Gastrocnemius medialis (tissue), 4 donors: ENCODE results near the gene UNC5C. TPM values are rescaled to one million over a fixed set of nuclear protein-coding genes. Genes with fewer than 3 reads are reported as not detected.

Experiments
- ATAC-seq, 2 donors: fragments of 150-250 bp; one replicate each; pipeline ENCODE4 v1.9.1; 2016
- DNase-seq, 2 donors: peaks; one replicate each; pipeline ENCODE4 v3.0.0-alpha.2; 2019
- H3K27ac ChIP-seq, 4 donors: fragments of 200-600 bp; sonication (generic); 1 replicate in 1 of 4; 2 replicates in 3 of 4; pipeline ENCODE4 v1.5.1; 2016 to 2018; ENCODE audit warnings: mild to moderate bottlenecking in 2 of 4, moderate library complexity in 1 of 4
- H3K27me3 ChIP-seq, 3 donors: fragments of 200-600 bp; sonication (generic) in 2 of 3; 1 replicate in 1 of 3; 2 replicates in 2 of 3; pipeline versions ENCODE4 v1.5.1 to v1.6.0; 2016 to 2019; ENCODE audit warnings: mild to moderate bottlenecking in 1 of 3, moderate library complexity in 1 of 3
- H3K36me3 ChIP-seq, 2 donors: fragments of 200-600 bp; sonication (generic) in 1 of 2; one replicate each; pipeline ENCODE4 v1.5.1; 2017 to 2018
- H3K4me1 ChIP-seq, 2 donors: fragments of 200-600 bp; sonication (generic) in 1 of 2; one replicate each; pipeline ENCODE4 v1.5.1; 2016 to 2017; ENCODE audit warnings: mild to moderate bottlenecking in 2 of 2
- H3K4me3 ChIP-seq, 4 donors: fragments of 200-600 bp; sonication (generic) in 3 of 4; 1 replicate in 1 of 4; 2 replicates in 3 of 4; pipeline ENCODE4 v1.5.1; 2016 to 2019; ENCODE audit warnings: mild to moderate bottlenecking in 2 of 4
- H3K9me3 ChIP-seq, 3 donors: fragments of 200-600 bp; sonication (generic) in 2 of 3; 1 replicate in 1 of 3; 2 replicates in 2 of 3; pipeline ENCODE4 v1.5.1; 2016 to 2019
- POLR2A ChIP-seq, 2 donors: fragments of 450-650 bp; IDR thresholded peaks; one replicate each; pipeline ENCODE4 v1.6.1; 2017; ENCODE audit warnings: antibody characterized with exemption in 2 of 2, mild to moderate bottlenecking in 2 of 2, moderate library complexity in 2 of 2
- in situ Hi-C, 4 donors: fragments of 200-750 bp; cut with MboI; loops; one replicate each; pipeline versions ENCODE4 v1.15.0 to v1.8.0; 2017; ENCODE audit warnings: low sequenced_read_pairs in 4 of 4
- intact Hi-C: fragments of 100-400 bp; cut with DNase I; formaldehyde crosslinking; loops from one replicate; pipeline ENCODE4 v1.15.1; 2023; ENCODE audit warnings: low total_unique reads
- total RNA-seq, 4 donors: library from RNA; depleted of rRNA; stranded (reverse); fragments of >200 nt; gene quantifications; one replicate each; pipeline versions ENCODE4 v1.1.0 to v1.2.3, GENCODE V29; 2016
- TF ChIP-seq, protein P1 (sequence below), 5 experiments: fragments of 450-650 bp in 3 of 5; fragments of 200-600 bp in 2 of 5; sonication (generic) in 2 of 5; IDR thresholded peaks in 4 of 5; conservative IDR thresholded peaks in 1 of 5; 1 replicate in 4 of 5; 2 replicates in 1 of 5; pipeline ENCODE4 v1.5.1; 2016 to 2019; ENCODE audit warnings: antibody characterized with exemption in 5 of 5, mild to moderate bottlenecking in 3 of 5, moderate library complexity in 3 of 5

The UNC5C gene
- total RNA-seq, 4 donors from 2014 or later = 0.07 to 0.33 (median 0.23) TPM; not detected in 1

- Histone ChIP-seq H3K9me3 (no peaks in the 10 kb centered on the region), H3K27me3 (peaks cover 14 to 32% (median 23%) of the 10 kb centered on the region in 3 donors), H3K27ac (no peak overlapping the region), H3K4me1 (peaks cover 0 to 6% of the 10 kb centered on the region in 2 donors), H3K4me3 (no peak overlapping the region), H3K36me3 (no peaks in the 10 kb centered on the region)
- intact Hi-C loops = no loop called here
- DNase-seq = no peak
- TF ChIP-seq, protein P1, sequence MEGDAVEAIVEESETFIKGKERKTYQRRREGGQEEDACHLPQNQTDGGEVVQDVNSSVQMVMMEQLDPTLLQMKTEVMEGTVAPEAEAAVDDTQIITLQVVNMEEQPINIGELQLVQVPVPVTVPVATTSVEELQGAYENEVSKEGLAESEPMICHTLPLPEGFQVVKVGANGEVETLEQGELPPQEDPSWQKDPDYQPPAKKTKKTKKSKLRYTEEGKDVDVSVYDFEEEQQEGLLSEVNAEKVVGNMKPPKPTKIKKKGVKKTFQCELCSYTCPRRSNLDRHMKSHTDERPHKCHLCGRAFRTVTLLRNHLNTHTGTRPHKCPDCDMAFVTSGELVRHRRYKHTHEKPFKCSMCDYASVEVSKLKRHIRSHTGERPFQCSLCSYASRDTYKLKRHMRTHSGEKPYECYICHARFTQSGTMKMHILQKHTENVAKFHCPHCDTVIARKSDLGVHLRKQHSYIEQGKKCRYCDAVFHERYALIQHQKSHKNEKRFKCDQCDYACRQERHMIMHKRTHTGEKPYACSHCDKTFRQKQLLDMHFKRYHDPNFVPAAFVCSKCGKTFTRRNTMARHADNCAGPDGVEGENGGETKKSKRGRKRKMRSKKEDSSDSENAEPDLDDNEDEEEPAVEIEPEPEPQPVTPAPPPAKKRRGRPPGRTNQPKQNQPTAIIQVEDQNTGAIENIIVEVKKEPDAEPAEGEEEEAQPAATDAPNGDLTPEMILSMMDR (IDR thresholded peaks at IDR 0.05 in 4 of 5, conservative IDR thresholded peaks at IDR 0.05 in 1 of 5) = no peak
- TF ChIP-seq POLR2A (IDR thresholded peaks at IDR 0.05) = no peak
- in situ Hi-C loops = no loop called here
- ATAC-seq = no peak
Observed at GRCh38 chr4:95544113-95545103, 4.4 kb downstream of the UNC5C start.

DNA sequence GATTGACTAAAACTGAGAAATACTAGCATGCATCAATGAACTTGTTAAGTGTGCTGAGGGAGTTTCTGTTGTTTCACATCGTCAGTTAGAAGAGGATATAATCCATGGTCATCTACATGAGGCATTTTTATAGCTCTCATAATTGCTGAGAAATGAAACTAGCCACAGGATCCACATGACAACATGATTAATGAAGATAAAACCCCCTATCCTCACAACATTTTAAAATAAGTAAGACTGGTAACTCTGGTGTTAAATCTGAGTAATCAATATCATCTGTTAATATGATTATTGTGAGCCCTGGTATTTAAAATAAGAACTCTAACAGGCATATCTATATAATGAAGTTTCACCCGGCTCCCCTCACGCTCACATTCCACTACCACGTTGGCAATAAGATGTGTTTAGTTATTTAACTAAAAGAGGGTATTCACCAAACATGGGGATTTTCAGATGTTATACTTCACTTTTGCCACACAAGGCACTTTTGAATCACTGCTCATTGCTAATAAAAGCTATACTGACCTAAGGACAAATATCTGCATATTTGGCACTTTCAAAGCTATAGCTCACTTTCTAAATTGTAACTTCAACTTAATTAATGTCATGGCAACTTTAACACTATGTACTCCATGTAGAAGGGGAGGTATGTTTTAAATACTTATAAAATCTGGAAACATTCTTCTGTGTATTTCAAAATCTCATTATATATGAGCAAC is 6.7 kb downstream of the UNC5C start:
- TF ChIP-seq POLR2A (IDR thresholded peaks at IDR 0.05) = no peak
- TF ChIP-seq, protein P1 (IDR thresholded peaks at IDR 0.05 in 4 of 5, conservative IDR thresholded peaks at IDR 0.05 in 1 of 5) = no peak
- in situ Hi-C loops = no loop called here
- Histone ChIP-seq H3K27me3 (peaks cover 5 to 11% (median 5%) of the 10 kb centered on the region in 3 donors), H3K4me1 (no peaks in the 10 kb centered on the region), H3K4me3 (no peak overlapping the region), H3K36me3 (no peaks in the 10 kb centered on the region), H3K9me3 (no peaks in the 10 kb centered on the region), H3K27ac (no peak overlapping the region)
- intact Hi-C loops = no loop called here
- ATAC-seq = no peak
- DNase-seq = no peak

DNA sequence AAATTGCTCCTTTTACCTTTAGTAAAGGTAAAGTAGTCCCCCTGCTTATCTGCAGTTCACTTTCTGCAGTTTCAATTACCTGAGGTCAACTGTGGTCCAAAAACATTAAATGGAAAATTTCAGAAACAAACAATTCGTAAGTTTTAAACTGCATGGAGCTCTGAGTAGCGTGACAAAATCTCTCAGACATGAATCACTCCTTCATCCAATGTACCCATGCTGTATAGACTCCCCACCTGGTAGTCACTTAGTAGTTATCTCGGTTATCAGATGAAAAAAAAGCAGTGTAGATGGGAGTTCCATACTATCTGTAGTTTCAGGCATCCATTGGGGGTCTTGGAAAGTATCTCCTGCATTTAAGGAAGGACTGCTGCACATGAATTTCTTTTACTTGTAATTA is 7.7 kb downstream of the UNC5C start:
- in situ Hi-C loops (no loop called here), intact Hi-C loops (no loop called here)
- no peaks in the 10 kb centered on the region for H3K9me3 ChIP-seq
- peaks cover 0 to 6% (median under 1%) of the 10 kb centered on the region in 3 donors for H3K27me3 ChIP-seq
- no peaks in the 10 kb centered on the region for H3K4me1 ChIP-seq
- TF ChIP-seq, protein P1 (IDR thresholded peaks at IDR 0.05 in 4 of 5, conservative IDR thresholded peaks at IDR 0.05 in 1 of 5) = no peak
- no peak for TF ChIP-seq POLR2A (IDR thresholded peaks at IDR 0.05)
- H3K27ac ChIP-seq = no peak overlapping the region
- no peak for DNase-seq
- no peak overlapping the region for H3K4me3 ChIP-seq
- no peak for ATAC-seq
- no peaks in the 10 kb centered on the region for H3K36me3 ChIP-seq

DNA sequence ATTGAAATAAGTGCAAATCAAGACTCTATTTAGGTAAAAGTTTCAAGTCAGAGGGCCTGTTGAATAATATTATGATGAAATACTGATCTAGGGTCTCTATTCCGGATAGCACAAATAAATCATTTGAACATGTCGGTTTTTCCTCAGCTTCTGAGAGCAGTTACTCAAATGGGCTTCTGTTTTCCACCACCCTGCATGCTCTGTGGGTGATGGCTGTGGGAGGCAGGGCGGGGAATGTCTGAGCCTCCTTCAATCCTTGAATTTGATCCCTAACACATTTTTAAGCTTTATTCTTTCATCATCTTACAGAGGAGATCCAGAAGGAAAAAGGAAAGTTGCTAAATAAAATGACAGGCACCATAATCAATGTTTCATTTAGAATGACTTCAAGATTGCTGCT is 8.5 kb downstream of the UNC5C start:
- in situ Hi-C loops = no loop called here

More for the DNA sequence above, 8.5 kb downstream of the UNC5C start:
- Histone ChIP-seq H3K4me3 (no peak overlapping the region), H3K9me3 (no peaks in the 10 kb centered on the region), H3K27ac (no peak overlapping the region), H3K27me3 (peaks cover 0 to 6% (median 0%) of the 10 kb centered on the region in 3 donors), H3K36me3 (no peaks in the 10 kb centered on the region), H3K4me1 (no peaks in the 10 kb centered on the region)
- intact Hi-C loops = no loop called here
- DNase-seq (no peak), ATAC-seq (no peak)
- no peak for TF ChIP-seq POLR2A (IDR thresholded peaks at IDR 0.05)
- TF ChIP-seq, protein P1 (IDR thresholded peaks at IDR 0.05 in 4 of 5, conservative IDR thresholded peaks at IDR 0.05 in 1 of 5) = no peak
